NCI-H2196 (cell line): Measurements from ENCODE around the gene PTGR3.
"Not testable (repeated sequence)": the region's sequence is repeated elsewhere in the genome, so short reads cannot be mapped to it uniquely, and the experiment has no call there.

ENCODE experiments used
- DNase-seq: peaks from one replicate; lab custom pipeline; 2025; ENCODE audit not compliant: unreplicated experiment; lab: John Stamatoyannopoulos, UW

PTGR3 gene

DNA sequence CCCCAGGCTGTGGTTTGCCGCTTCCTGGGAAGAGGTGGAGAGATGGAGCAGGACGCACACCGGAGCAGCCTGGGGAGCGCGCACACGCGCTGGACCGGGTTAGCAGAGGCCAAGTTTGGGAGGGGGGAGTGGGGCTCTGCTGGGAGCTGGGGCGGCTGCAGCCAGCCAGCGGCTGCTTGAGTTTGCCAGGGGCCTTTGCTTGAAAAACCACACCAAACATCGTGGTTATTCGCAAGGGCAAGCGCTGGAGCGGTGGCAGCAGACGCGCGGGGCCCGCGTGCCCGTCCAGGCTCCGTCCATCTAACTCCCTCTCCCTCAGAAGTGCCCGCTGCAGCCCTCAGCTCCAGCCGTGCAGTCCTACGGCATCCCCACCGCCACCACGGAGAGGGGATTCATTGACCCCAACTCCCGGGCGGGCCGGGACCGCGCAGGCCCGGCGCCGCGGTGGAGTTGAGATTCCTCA, 4.6 kb downstream of the PTGR3 start:
- no peak for DNase-seq

- DNase-seq = no peak
Observed at GRCh38 chr18:75203416-75204268, 5.3 kb downstream of the PTGR3 start.

- DNase-seq = no peak
Observed at GRCh38 chr18:75202696-75203365, 6.1 kb downstream of the PTGR3 start.

- DNase-seq = peak; percentile 81
Observed at GRCh38 chr18:75201282-75202270, 7.4 kb downstream of the PTGR3 start.

- DNase-seq = no peak
Observed at GRCh38 chr18:75200605-75201280, 8.2 kb downstream of the PTGR3 start.

- DNase-seq = no peak
Observed at GRCh38 chr18:75200071-75200470, 8.9 kb downstream of the PTGR3 start.

GRCh38 chr18:75199327-75199726, 9.6 kb downstream of the PTGR3 start:
- no peak for DNase-seq

GRCh38 chr18:75198036-75198435, 10.9 kb downstream of the PTGR3 start:
- no peak for DNase-seq

DNA sequence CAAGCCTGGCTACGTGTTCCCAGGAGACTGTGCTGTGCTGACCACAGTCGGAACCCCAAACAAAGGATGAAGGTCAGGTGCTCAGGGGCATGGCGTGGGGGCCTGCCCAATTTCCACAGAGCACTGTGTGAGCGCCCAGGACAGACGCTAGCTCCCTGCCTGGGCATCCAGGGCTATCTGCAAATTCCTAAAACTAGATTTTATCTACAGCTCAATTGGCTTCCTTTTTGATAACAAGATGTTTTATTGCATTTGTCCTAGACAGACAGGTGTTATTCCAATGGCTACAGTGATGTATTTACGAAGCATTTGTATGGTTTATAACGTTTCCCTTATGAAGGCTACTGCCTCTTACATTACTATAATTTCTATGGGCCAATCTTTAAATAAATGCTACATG, 16.0 kb downstream of the PTGR3 start:
- DNase-seq = no peak

DNA sequence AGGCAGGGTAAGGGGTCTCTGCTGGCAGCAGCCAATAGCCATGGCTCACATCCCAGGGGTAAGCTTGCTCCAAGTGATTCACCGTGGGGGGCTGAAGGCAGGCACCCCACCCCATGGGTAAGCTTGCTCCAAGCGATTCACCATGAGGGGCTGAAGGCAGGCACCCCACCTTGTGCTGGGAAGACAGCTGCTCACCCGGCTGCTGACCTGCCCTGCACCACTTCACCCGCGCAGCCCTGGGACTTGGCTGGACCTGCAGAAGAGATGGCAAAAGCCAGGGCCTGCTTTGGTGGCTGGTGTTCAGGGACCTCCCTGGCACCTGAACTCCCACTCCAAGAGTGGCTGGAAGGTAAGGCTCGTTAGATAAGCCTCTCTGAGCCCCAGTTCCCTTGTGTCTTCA, 19.2 kb downstream of the PTGR3 start:
- no peak for DNase-seq

- DNase-seq = not testable (repeated sequence)
Observed at GRCh38 chr18:75187702-75188101, 21.2 kb downstream of the PTGR3 start.

GRCh38 chr18:75185460-75185859, 23.5 kb downstream of the PTGR3 start:
- no peak for DNase-seq

- DNase-seq = no peak
Observed at GRCh38 chr18:75183973-75184493, 24.9 kb downstream of the PTGR3 start.

GRCh38 chr18:75183524-75183923, 25.4 kb downstream of the PTGR3 start:
- no peak for DNase-seq

GRCh38 chr18:75179819-75180600, 28.9 kb downstream of the PTGR3 start:
- DNase-seq = no peak

GRCh38 chr18:75178376-75178775, 30.6 kb downstream of the PTGR3 start:
- no peak for DNase-seq

DNA sequence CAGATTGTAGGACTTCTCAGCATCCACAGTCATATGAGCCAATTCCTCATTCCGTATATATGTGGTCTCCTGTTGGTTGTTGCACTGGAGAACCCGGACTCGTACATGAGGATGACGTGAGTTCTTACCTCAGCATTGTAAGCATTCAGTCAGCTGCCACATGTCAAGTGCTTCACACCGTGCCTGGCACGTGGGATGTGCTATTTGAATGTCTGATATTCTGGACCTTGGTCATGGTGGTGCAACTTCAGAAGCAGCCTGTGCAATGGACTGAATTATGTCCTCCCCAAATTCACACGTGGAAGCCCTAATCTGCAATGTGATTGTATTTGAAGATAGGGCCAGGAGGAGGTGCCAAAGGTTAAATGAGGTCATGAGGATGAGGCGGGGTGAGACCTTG, 32.1 kb downstream of the PTGR3 start:
- no peak for DNase-seq

DNA sequence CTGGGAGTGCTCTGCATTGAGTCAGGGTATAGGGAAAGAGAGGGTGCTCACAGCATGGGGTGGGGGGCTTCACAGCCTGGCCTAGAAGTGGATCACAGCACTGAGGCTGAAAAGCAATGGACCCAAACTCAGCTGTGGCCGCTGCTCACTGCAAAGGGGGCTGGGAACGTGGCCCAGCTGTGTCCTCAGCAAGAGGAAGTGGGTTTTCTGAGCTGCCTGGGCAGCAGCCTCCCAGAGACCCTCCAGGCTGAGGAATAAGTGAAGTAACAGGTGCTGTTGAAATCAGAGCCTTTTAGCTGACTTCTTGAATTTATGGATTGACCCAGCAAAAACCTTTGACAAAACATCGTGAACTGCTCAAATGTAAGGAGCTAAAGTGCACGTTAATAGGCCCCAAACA, 35.2 kb downstream of the PTGR3 start:
- no peak for DNase-seq

GRCh38 chr18:75173125-75173432, 35.9 kb downstream of the PTGR3 start:
- no peak for DNase-seq
